NCI-H1048 (cell line): ENCODE results near the gene MELTF.
A peak's percentile ranks its signal among the peaks of the same experiment; 100 is the strongest.

Source experiments
- DNase-seq: peaks from one replicate; lab custom pipeline; 2025; lab: John Stamatoyannopoulos, UW

The MELTF gene

DNA sequence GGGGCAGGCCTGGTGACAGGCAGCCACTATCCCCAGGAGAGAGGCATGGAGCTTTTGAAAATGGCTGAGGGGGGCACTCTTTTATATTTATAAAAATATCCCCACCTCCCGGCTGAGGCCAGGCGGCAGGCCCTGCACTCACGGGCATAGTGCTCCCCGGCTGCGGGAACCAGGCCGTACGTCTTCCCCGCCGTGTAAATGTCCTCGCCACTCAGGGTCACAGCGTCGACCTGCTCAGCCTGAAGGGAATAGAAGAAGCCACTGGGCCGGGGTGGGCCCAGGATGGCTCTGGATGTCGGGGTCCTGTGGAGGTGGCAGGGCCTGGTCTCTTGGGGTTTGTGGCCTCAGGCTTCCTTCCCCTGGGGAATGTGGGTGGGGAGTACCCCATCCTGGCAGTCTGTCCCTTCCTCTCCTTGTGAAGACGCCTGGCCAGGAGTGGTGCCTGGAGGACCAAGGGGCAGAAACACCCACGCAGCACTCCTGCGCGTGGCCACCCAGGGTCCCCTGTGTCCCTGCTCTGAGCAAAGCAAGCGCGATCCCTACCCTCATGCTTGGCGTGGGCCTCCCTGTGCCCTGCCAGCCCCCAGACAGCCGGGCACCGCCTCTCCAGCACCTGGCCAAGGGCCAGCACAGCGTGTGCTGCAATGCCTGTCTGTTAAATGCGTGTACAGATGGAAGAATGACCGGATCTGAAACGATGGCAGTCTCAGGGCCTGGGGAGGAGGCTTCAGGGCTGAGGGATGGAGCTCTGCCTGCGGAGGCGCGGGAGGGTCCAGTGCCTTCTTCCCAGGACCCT is 18.9 kb downstream of the MELTF start:
- no peak for DNase-seq

DNA sequence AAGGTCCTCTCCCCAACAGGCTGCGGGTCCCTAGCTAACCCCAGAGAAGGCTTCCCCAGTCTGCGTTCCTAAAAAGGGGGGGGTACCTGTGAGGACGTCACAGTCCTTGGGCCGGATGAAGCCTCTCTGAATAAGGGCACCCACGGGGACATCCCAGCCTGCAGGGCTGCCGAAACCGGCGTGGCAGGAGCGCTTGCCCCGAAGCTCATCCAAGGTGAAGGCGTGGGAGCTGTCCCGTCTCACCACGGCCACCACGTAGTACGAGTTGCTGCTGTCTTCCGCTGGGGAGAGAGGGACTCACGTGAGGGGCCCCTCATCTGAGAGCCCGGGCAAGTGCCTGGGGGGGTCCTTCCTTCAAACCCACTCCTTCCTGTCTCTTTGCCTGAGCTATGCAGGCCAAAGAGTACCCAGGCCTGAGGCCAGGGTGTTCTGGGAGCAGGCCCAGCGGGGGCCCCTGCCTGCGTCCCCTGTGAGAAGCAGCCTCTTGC is 20.0 kb downstream of the MELTF start:
- DNase-seq: no peak

DNA sequence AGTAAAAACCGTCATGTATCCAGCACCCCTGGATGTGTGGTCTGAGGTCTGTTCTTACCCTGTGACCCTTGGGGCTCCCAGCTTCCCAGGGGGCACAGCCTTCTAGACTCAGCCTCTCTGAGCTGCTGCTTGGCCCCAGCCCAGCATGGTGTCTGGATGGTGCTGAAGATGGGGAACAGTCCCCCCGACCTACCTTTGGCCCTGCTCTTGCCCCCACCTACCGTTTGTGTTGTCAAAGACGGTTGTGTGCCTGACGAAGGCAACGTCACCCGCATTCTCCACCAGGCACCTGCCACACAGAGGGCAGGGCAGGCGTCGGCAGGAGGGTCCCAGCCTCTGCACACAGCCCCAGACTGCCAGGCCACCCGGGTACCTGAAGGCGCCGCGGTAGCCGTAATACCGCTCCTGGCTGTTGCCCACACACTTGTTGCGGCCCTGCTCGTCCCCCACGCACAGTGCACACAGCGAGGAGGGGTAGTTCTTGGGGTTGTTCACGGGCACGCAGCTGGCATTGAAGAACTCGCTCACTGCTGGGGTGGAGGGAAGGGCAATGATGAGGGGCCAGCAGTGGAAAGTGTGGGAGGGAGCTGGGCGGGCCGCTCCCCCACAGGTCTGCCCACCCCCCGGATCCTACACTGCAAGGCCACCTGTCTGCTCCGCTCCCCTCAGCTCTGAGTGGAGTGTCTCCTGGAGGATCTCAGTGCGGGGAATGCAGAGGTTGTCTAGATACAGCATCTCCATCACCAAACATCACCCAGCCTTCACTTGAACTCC is 21.0 kb downstream of the MELTF start:
- DNase-seq: no peak

DNA sequence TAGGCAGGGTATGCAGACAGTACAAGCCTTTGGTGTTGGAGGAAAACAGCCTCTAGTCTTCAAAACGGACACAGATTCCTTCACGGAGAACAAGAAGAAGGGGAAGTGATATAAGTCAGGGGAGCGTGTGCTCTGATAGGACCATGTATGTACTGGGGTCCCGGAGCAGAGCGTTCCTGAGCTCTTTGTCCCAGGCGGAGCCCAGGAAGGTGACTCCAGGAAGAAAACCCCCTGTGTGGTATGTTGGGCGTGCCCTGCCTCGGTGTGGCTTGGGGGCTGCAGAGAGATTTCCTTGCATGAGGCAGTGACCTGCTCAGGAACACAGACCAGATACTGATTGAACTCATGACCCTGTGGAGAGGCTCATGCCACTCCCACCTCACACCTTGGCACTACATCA is 21.7 kb downstream of the MELTF start:
- DNase-seq: no peak

DNA sequence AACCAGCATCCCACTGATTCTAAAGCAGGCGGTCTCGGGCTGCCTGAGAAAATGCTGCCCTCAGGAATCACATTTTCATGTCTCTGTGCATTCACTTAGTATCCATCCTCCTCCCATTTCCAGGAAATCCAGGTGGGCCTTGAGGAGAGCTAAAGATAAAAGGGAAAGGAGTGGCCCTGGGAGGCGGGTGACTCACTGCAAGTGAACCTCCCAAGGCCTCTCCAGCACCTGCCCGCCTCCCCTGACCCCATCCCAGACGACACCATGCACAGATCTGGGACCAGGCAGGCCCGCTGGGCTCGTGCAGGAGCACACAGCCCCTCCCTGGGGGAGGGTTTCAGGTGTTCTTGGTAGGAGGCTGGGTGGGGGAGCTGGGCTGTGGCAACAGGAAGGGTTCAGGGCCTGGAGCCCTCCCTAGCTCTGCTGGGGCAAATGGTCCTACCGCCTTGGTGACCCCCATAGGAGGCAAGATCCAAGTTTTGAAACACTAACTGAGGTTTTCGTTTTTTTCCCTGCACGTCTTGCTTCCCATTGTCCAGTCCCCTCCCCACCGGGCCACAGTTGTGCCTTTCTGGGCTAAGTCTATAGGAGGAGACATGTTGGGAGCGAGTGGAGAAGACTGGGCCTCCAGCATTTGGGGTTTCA is 22.2 kb downstream of the MELTF start:
- no peak for DNase-seq

DNA sequence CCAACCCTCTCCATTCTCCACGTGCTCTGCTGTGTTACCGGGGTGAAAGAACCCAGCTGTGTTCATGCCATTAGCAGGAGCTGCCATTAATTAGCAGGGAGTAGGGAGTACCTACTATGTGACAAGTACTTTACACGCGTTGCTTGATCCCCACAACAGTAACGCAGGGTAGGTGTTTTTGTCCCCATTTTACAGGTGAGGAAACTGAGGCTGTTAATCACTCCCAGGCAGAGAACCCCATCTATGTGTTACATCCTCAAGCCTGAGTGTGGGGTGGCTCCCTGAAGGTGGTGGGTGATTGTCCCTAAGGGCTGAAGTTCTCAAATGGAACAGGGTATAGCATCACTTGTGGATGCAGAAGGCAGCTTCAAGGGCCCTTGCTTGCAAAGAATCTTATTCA is 22.8 kb downstream of the MELTF start:
- DNase-seq: no peak

DNA sequence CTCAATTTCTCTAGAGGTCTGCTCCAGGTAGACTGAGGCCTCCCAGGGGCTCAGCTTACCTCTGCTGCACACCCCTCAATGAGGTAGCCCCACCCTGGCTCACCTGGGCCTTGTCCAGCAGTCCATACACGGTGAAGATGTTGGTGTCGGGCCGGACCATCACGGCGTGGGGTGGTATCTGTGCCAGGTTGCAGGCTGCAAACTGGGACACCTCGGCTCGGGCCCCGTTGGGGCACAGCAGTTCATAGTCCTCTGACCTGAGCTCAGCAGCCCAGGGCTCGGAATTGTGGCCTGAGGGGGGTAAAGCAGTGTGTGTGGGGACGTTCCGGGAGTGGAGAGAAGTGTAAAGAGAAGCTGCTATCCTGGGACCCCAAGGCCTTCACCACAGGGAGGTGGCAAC is 23.2 kb downstream of the MELTF start:
- DNase-seq: no peak

DNA sequence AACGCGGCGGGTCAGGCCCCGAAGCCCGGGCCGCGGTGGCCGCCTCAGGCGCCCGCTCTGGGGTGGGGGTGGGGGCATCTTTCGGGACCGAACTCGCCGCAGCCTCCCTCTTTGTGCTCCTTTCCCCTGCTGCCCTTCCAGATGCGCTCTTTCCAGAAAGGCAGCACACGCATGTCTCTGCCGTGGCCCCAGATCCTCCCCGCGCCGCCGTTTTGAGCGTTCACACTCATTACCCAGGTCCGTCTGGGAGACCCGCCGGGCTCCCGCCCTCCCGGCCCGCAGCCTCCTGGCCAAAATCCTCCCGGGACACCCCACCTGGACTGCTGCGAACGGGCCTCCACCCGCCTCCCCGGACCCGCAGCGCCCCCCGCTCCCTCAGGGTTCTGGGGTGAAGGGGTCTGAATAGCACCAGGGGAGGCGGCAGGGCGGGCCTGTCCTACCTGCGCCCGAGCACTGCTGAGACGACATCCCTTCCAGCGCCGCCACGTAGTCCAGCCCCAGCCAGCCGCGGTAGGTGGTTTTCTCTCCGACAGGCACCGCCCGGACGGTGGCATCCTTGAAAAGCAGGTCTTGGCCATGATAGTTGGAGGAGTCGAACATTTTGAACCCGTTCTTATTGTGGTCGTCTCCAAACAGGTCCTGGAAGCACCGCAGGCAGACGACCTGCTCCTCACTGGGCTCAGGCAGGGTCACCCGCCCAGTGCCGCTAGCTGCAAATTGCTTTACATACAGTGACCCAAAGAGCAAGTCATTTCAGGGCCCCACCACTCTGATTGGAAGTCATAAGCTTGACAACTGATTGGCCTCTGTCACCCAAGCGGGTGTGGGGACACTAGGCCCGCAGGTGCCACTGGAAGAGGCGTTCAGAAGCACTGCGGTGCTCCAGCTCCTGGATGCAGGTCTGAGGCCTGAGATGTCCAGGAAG is 25.9 kb downstream of the MELTF start:
- no peak for DNase-seq

DNA sequence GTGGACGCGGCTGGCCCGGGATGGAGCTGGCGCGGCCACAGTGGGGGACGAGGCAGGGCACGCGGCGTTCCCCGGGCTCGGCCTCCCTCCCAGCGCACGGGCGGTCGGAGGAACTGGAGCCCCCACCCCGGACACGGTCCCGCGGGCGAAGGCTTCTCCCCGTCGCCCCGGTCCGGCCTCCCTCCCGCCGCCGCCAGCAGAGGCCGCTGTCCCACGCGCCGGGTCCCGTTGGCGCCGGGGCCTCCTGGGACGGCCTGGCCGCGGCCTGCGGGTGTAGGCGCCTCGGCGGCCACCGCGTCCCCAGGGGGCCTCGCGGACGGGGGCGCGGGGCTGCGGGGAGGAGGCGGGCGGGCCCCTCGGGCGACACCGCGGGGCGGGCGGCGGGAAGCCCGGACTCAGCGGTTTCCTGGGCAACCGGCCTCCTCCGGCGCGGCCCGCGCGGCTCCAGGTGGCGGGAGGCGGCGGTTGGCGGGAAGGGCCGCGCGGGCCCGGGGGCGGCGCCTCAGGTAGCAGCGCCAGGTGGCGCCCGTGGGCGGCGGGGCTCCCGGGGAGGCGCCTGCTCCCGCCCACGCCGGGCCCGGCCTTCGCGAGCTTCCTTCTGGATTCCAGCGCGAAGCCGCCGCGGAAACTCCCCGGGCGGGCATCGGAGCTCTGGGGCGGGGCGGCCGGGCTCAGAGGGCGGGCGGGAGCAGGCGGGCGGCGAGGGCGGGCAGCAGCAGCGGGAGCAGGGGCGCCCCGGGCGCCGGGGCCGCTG is 26.7 kb downstream of the MELTF start:
- peak; percentile 46 for DNase-seq

DNA sequence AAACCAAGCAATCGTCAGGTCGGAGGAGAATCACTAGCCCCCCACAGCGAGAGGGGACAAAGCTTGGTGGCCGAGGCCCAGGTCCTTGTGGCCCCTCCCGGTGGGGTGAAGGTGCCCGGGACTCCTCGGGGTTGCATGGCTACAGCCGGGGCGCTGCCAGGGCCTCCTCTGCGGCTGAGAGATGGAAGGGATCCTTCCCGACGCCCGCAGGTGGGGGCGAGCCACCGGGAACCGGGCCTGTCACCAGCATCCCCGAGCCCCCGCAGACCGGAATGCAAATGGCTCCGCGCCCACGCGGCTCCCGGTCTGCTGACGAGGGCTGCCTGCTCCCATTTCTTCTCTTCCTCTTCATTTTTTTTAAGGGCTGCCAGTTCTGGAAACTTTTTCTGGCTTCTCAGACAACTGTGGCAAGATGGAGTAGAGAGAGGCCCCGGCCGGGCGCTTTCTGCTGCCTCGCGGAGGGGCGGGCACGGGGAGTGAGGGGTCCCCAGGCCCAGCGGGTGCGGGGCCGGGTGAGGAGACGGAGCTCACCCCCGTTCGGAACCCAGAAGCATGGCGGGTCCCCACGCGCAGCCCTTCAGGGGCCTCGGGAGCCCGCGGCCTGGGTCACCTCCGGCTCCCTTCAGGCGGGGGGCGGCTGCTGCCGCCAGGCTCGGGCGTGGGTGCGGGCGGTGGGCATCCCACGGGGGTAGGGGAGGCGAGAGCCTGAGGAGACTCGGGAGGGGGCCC is 27.5 kb downstream of the MELTF start:
- DNase-seq: no peak

DNA sequence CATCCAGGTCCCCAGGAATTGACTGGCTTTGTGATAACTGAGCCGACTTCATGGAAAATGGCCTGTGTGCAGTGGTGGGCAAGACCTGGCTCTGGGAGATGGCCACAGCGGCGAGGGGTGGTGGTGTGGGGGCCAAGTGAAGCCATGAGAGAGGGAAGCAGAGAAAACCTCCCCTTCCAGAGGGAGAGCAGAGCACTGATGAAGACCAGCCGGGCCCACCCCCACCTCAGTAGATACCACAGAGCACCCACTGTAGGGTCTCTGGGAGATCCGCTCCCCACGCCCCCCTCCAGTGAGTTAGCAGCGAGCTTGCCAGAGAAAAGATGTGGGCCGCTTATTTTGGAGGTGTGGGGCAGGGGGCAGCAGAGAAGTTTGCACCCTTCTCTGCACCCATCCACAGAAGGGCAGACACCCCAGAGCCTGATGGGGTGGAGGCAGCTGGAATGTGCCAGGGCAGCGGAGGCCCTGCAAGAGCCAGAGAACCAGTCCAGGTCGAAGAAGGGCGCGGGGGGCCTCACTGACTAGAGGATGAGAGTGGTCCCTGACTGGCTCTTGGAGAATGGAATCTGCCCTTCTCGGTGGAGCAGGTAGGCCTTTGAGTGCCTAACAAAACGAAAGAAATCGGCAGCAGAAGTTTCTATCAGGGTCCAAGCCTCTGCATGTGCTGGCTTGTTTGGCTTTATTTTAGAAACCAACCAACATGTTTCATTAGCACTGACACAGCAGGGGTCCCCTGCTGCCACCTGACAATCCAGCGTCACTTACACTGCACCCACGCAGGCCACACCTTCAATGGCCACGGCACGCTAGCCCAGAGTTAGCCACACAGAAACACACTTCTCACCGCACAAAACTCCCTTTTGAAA is 28.3 kb downstream of the MELTF start:
- DNase-seq: no peak

DNA sequence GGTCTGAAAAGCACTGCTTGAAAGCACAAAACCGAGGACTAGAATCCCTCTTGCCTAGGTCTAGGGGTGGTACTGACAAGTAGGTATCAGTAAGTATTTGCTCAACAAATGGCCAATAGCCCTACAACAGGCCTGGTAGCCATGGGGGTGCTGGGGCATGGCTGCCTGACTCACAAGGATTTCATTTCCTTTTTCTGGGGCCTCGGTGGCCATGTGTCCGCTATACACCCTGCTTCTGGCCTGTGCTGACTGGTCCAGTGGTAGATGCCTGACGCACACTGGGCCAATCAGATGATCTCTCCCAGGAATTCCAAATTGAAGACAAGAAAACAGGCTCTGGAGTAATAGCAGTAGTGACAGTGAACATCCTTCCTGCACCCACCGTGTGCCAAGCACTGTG is 29.4 kb downstream of the MELTF start:
- no peak for DNase-seq

DNA sequence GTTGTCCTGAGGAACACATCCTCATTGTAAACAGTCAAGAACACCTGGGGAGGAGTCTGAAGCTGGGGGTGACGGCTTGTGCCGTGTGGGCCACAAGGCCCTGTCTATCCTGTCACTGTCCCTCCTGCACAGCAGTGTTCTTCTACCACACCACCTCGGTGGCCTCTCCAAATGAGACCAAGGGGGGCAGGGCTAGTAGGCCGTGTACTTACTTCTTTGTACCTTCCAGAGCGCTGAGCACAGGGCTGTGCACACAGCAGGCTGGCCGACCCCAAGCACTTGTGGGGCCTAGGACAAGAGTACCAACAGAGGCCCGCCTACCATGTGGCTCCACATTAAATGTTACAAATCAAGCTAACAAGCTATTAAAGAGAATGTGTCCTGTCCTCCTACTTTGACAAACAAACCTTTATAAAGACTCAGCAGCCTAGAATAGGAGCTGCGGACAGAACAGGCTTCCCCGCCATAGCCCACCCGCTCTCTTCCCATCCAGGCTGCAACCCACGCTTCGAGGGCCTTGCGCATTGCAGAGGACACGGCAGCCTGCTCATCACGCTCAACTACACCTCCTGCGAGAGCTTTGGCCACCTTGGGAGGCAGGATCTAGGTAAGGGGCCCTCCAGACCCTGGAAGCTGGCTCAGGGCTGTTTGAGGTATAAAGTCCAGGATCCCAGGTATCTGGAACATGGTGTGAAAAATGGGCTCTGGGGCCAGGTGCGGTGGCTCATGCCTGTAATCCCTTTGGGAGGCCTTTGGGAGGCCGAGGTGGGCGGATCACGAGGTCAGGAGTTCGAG is 30.5 kb downstream of the MELTF start:
- DNase-seq: no peak

DNA sequence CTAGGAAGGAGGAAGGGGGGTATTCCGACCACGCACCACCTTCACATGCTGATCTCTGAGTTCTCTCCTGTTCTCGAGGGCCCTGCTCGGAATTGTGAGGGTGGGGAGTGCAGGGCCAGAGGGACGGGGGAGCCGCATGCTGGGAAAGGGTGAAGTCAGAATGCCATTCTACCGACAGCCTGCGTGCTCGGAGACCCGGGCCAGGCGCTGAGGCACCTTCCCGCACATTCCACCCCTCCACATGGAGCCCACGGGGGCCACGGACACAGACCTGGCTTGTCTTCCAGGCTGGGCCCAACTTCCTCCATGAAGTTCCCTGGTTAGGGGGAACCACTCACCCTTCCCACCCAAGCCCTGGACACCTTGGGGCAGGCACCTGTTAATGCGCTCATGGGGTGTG is 32.3 kb downstream of the MELTF start:
- DNase-seq: no peak

DNA sequence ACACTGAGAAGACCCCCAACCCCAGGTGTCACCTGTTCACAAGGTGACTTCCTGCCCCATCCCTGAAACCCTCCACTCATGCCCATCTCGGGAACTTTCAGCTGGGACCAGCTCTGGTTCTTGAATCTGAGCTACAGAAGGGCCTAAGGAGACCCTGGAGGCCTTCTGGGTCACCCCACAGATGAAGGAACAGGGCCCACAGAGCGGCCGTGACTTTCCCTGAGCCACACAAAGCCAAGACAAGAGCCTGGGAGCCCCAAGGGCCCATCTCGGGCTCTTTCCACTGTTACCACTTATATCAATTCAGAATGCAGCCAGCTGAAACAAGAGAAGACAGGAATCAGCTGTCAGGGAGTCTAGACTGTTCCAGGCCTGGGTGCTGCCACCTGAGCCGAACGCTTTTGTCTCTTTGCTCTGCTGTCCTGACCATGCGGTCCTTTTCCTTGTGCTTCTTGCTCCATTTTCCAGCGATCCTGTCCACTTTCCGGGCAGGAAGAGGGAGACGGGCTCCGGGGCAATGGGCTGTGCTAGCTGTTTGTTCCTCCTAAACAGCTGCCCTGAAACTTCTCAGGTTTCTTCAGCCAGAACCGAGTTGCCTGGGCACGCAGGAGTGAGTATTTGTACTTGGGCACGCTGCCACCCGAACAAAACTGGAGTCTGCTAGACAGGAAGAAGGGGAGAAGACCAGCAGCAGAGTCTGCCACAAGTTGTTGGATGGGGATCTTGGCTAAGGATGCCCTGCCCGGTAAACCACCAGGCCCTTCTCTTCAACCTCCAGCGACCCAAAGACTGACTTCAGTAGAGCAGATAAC is 33.0 kb downstream of the MELTF start:
- DNase-seq: no peak

DNA sequence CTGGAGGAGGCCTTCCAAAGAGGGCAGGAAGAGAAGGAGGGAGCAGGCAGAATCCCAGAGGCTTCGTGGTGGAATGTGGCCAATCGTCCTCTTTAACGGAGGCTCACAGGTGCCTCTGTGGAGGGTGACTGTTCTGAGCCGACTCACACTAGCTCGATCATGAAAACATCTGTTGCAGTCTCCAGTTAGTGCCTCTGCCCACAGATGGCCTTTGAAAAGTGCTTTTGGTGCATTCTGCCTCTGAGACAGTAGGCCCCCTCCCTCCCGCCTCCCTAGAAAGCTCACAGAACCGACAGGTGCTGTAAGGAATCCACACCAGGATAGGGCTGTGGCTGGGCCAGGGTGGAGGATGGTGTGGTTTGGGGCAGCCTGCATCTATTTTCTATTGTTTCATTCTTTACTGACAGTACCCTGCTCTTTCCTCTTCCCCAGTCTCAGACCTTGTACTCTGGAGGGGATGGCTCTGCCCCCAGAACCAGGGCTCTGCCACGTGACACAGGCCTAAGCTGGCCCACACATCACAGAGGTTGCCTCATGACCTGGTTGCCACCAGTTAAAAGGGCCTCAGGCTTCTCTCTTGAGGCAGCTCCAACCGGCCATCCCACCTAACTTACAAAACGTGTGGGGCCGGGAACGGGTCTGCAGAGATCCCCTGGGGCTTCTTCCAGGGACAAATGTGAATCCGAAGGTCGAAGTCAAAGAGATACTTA is 33.8 kb downstream of the MELTF start:
- no peak for DNase-seq

DNA sequence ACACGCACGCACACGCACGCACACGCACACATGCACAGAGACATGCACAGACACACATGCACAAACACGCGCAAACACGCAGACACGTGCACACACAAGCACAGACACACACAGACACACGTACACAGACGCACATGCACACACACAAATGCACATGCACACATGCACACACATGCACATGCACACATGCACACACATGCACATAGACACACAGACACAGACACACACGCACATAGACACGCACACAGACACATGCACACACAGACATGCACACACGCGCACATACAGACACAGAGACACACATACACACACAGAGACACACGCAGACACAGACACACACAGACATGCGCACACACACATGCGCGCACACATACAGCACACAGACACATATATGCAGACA is 34.6 kb downstream of the MELTF start:
- no peak for DNase-seq
